ENCODE measurements around the gene LDLRAD4.

The LDLRAD4 gene

DNA sequence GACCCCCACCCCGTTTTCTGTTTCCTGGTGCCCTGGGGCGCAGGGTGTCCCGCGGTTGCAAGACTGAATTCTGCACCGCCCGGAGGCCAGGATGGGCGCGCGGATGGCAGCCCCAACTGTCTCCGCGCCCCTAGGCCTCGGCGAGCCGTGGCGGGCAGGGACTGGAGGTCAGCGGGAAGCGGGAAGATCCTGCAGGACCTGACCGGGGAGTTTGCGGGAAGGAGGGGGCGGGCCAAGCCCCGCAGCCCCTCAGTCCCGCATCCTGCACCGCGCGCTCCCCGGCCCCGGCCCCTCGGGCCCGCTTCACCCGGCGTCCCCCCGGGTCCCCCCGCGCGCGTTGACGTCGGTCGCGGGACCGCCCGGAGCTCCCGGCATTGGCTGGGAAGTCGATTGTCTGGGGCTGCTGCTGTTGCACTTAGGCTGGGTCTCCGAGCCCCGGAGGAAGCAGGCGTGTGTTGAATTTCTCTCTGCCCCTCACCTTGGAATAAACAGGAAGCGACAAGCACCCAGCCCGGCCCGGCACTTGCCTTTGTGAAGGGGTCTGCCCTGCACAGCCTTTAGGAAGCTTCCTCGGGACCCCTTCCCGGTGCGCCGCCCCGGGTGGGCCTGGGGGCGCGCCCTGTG, at the start of gene LDLRAD4:
Gene LDLRAD4 (plus strand): TSS at position 393 of the 624 bp plus-strand sequence.
- peak; percentile 12 for DNase-seq

GRCh38 chr18:13173578-13174145, 44.9 kb upstream of the LDLRAD4 start:
- DNase-seq, result no peak

DNA sequence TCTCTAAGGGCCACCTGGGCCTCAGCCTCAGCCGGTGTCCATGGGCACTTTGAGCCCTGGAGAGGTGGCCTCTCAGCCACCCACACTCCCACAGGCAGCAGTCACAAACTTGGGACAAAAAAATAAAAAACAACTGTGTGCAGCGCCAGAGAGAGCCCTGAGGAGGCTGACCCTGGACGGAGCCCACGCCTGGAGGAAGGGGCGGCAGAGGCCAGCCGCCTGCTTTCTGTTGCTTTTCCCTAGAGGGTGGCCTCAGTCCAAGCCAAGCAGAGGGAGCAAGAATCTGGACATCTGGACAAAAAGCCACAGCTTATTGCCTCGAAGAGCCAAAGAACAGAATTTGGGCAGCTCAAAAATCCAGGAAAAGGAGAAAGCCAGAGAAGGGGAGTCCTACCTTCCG, 43.3 kb upstream of the LDLRAD4 start:
- no peak for DNase-seq

GRCh38 chr18:13175754-13176210, 42.8 kb upstream of the LDLRAD4 start:
- DNase-seq, result no peak

DNA sequence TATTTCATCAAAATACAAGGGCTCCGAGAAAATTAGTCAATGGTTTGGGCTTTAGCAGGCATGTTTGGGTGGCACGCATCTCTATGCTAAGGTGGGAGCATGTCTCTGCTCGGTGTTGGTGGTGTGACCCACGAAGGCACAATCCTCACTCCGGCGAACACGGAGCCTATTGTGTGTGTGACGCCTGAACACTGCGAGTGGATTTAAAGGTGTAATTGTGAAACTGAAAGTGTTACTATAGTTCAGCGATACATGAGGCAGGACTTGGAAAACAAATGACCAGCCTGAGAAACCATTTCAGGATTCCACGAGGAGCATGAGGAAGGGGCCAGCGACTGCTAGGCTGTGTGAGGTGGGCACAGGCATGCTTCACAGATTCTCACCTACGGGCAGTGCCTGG, 41.7 kb upstream of the LDLRAD4 start:
- DNase-seq, result no peak

DNA sequence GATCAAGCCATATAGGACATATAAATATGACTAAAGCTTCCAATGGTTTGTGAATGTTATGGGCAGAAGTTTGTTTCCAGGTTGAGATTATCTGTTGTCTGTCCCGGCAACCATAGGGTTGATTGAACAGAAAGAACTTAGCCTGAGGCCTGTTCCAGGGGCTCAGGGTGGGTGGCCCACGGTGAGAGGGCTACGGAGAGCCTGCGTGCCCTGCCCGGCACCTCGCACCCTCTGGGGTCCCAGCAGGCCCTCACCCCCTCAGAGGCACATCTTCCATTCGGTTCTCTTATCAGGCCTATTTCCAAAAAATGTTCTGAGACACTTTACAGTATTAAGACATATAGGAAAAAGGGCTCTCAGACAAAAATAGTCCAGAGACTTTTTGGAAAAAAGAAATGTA, 40.4 kb upstream of the LDLRAD4 start:
- DNase-seq, result no peak

GRCh38 chr18:13178976-13179375, 39.6 kb upstream of the LDLRAD4 start:
- no peak for DNase-seq

GRCh38 chr18:13179566-13180113, 38.9 kb upstream of the LDLRAD4 start:
- no peak for DNase-seq

DNA sequence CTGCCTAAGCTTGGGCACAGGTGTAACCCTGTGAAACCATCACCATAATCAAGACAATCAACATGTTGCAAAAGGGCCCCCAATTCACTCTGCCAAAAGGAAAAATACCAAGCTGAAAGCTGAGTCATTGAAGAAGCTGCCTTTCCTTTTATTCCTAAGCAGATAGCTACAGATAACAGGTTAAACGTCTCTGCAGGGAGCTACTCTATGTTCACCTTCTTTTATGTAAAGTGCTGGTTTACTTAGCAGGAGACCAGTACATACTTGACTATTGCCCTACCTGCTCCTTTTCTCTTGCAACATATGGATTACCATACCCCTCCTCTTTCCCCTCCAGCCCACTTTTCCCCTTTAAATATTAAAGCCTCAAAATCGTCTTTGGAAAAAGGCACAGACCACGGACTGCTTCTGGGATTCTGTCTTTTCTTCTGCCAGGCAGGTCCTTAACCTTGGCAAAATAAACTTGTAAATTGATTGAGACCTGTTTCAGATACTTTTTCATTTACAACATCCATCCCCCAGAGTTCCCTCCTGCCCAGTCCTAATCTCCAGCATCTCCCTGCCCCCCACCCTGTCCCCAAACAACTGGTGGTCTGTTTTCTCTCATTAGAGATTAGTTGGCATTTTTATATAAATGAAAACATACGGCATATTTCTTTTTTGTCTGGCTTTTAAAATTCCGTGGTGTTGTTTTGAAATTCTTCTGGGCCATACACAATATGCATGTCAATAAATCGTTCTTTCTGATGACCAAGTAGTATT, 37.8 kb upstream of the LDLRAD4 start:
- DNase-seq, result no peak

DNA sequence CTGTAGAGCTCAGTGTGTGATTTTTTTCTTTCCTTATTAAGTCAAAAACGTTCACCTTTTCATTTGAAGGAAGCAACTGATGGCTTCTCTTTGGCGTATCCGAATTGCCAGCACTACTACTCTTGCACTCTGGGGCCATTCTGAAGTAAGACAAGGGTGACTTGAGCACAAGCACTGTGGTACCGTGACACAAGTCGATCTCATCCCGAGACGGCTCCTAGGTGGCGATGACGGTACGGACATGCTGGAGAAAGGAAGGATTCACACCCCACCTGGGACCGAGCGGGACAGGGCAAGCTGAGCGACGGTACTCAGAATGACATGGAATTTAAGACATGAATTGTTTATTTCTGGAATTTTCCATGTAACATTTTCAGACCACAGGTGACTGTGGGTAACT, 36.8 kb upstream of the LDLRAD4 start:
- no peak for DNase-seq

DNA sequence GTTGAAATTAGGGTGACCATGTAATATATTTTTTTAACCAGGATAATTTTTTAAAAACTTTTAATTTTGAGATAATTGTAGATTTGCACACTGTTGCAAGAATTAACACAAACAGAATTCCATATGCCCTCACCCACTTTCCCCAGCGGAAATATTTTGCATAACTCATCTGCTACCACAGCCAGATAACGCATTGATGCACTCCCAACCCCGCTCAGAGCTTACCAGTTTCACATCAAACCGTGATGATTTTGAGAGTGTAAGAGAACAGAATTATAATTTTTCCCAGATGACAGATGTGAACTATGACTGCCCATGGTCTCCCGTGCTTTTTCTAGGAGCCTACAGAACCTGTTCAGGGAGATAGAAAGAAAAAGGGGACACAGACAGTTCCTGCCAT, 35.2 kb upstream of the LDLRAD4 start:
- no peak for DNase-seq

- no peak for DNase-seq
Measured at GRCh38 chr18:13183790-13184189, 34.8 kb upstream of the LDLRAD4 start.

DNA sequence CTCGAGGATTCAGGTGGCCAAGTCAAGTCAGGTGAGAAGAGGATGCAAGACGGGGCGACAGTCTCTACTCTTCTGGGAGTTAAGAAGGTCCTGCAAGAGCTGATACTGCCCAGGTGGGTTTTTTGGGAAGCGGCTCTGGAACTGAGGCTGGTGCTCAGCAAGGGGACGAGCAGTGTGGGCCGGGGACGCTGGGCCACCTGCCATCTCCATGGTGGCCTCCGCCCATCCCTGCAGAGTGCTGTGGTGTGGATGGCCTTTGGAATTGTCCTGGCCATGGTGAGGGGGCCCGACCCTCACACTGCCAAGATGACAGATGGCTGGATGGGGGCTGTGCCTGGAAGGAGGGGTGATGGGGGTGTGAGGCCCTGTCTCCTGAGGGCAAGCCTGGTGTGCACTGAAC, 34.2 kb upstream of the LDLRAD4 start:
- no peak for DNase-seq

DNA sequence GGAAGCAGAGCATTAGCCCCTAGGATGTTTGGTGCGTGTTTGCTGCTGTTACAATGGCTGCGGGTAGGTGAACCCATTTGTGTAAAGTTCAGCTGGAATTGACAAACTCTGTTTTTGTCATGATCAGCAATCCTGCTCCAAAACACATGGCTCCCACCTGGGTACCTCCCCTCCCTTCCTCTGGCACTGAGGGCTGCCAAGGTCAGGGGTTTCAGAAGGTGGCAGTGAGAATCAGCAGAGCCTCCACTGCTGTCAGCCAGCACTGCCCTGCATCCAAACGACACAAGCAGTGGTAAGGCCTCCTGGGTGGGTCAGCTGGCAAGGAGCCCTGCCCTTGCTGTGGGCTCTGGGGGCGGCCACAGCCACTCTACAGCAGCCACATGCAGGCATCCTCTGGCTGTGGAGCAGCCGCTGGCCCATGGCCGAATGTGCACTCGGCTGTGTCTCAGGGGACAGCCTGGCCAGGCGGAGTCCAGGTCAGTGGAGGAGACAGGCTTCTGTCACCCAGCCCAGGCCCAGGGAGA, 32.8 kb upstream of the LDLRAD4 start:
- no peak for DNase-seq

- no peak for DNase-seq
Measured at GRCh38 chr18:13186687-13187086, 31.9 kb upstream of the LDLRAD4 start.

DNA sequence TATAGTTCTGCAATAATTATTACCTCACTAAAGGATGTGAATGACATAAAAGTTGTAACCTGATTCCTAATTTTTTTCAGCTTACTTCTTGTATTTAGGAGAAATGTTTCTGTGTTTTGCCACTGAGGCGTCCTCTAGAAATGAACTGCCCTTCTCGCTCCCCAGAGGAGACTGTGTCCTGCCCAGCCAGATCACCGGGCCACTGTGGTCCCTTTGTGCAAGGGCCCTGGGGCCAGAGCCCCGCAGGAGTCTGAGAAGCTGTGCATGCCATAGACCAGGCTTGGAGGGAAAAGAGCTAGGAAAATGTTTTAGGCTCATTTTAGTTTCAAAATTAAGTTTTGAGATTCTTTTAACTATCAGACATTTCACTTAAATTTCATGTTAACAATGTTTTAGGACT, 31.1 kb upstream of the LDLRAD4 start:
- no peak for DNase-seq

DNA sequence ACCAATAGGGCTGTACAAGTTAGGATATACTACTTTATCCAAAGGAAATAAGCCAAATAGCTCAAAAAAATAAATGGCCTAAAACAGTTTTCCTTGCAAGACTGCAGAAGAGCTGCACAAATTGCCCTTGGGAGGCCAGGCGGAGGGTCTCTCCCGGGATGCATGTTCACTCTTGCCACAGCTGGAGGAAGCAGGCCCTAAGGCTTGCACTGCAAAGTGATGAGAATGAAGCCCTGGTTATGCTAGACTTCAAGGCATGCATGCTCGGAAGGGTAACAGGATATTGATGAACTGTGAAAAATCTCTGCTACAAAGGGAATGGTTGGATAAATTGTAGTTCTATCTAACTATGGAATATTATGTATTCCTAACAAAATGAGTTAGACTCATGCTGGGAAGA, 27.5 kb upstream of the LDLRAD4 start:
- DNase-seq, result no peak

DNA sequence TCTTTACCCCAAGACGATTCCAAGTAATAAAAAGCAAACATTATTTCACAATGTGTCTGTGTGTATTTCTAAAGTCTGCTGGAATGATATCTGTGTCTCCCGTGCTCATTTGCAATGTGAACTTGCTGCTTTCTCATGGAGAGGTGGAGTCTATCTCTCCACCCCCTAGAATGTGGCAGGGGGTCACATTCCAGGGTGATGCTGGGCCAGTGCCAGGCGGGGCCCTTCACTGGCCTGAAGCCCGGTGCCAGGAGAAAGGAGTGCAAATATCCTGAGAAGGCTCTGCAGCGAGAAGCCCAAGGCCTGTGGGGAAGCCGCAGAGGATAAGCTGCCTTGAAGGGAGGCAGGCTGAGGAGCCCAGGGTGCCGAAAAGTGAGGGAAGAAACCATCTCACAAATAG, 26.8 kb upstream of the LDLRAD4 start:
- DNase-seq, result no peak

DNA sequence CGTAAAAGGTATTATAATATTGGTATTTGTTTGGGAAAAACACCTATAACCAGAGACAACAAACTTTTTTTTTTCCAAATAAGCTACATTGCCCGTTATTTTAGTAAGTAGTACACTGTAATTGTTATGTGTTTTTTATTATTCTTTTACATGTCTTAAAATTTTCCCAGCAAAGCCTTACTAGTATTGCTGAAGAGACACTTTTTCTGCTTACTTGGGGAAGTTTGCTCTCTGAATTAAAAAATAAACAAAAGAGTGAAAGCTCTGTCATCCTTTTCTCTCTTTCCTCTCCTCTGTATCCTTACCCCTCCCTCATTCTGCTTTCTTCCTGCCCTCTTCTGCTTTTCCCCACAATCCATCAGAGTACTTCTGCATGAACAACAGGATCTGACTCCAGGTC, 25.6 kb upstream of the LDLRAD4 start:
- no peak for DNase-seq

DNA sequence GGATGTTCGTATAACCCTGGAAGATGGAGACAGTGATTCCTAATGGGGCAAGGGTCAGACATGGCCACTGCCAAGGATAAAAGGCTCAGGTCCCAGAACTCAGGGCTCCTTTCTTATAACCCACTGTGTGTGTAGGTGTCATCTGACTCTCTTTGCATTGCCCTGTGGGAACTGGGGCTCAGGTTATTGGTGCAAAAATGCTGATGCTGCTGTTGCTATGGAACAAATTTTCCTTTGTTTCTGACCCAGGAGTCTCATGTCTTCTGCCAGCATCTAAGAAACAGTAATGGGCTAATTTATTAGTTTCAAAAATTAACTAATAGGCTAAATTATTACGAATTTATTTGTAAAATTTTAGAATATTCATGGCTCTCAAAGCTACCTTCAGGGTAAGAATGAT, 24.3 kb upstream of the LDLRAD4 start:
- no peak for DNase-seq

DNA sequence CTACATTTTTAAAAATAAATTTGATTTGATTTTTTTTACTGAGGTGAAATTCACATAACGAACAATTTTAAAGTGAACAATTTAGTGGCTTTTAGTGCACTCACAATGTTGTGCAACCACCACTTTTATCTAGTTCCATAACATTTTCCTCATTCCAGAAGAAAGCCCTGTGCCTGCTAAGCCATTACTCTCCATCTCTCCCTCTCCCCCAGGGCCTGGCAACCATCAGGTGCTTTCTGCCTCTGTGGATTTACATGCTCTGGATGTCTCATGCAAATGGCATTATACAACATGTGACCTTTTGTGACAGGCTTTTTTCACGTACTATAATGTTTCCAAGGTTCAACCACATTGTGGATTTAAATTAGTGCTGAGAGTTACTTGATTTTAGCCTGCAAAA, 19.9 kb upstream of the LDLRAD4 start:
- no peak for DNase-seq

DNA sequence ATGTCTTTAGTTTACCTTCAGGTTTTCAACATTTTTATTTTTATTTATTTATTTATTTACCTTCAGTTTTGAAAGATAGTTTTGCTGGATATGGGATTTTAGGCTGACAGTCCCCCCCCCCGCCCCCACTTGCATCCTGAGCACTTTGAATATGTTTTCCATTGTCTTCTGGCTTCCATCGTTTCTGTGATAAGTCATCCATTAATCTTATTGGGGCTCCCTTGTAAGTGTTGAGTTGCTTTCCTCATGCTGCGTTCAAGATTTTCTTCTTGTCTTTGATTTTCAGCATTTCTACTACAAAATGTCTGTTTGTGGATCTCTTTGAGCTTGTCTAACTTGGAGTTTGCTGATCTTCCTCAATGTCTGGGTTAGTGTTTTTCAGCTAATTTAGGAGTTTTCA, 19.4 kb upstream of the LDLRAD4 start:
- DNase-seq, result no peak

DNA sequence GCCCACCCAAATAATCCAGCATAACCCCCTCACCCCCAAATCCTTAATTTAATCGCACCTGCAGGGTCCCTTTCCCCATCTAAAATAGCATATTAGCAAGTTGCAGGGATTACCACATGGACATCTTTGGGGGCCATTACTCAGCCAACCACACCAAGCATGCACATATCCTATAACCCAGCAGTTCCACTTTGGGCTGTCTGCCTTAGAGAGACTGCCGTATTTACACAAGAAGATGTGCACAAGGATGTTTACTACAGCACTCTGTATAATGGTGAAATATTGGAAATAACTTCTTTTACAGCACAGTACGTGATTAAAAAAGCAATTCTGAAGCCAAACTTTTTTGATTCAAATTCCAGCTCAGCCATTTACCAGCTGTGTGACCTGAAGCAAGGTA, 17.3 kb upstream of the LDLRAD4 start:
- DNase-seq, result no peak

- DNase-seq, result no peak
Measured at GRCh38 chr18:13202571-13202970, 16.0 kb upstream of the LDLRAD4 start.

All from SHP77 treated with DMSO at 0.1 percent for 48 hours (cell line).